Breast epithelium (tissue), 4 donors: Measurements from ENCODE around the gene CCDC183. TPM values are rescaled to one million over a fixed set of nuclear protein-coding genes. Genes with fewer than 3 reads are reported as not detected.

ENCODE experiments used
- DNase-seq, 2 donors: peaks; one replicate each; pipeline ENCODE4 v3.0.0-alpha.2; 2019; ENCODE audit warnings: low spot score in 2 of 2
- H3K27ac ChIP-seq, 2 donors: fragments of 200-600 bp; sonication (generic) in 1 of 2; one replicate each; pipeline ENCODE4 v1.5.1; 2016 to 2019; ENCODE audit warnings: mild to moderate bottlenecking in 1 of 2
- H3K27me3 ChIP-seq, 2 donors: fragments of 200-600 bp; sonication (generic) in 1 of 2; one replicate each; pipeline versions ENCODE4 v1.5.1 to v1.6.0; 2017 to 2019; ENCODE audit warnings: control low read depth in 1 of 2, mild to moderate bottlenecking in 1 of 2
- H3K36me3 ChIP-seq: fragments of 200-600 bp; one replicate; pipeline ENCODE4 v1.5.1; 2019
- H3K4me1 ChIP-seq, 2 donors: fragments of 200-600 bp; sonication (generic); one replicate each; pipeline ENCODE4 v1.5.1; 2016 to 2019; ENCODE audit warnings: control low read depth in 1 of 2
- H3K4me3 ChIP-seq, 3 donors: fragments of 200-600 bp; sonication (generic); 1 replicate in 2 of 3; 2 replicates in 1 of 3; pipeline ENCODE4 v1.5.1; 2016 to 2019; ENCODE audit warnings: mild to moderate bottlenecking in 3 of 3, moderate library complexity in 2 of 3
- H3K9me3 ChIP-seq, 2 donors: fragments of 200-600 bp; sonication (generic) in 1 of 2; one replicate each; pipeline ENCODE4 v1.5.1; 2016 to 2019; ENCODE audit warnings: control low read depth in 1 of 2
- POLR2A ChIP-seq: fragments of 450-650 bp; IDR thresholded peaks from one replicate; pipeline ENCODE4 v1.6.1; 2016; ENCODE audit warnings: antibody characterized with exemption, mild to moderate bottlenecking, moderate library complexity
- POLR2AphosphoS5 ChIP-seq, 3 donors: sonication (generic); formaldehyde crosslinking; IDR thresholded peaks; one replicate each; pipeline ENCODE4 v1.6.1; 2017; ENCODE audit warnings: antibody characterized with exemption in 3 of 3
- intact Hi-C: fragments of 100-400 bp; cut with DNase I; formaldehyde crosslinking; loops from one replicate; pipeline ENCODE4 v1.15.1; 2023; ENCODE audit warnings: low total_unique reads
- total RNA-seq, 3 donors: library from RNA; depleted of rRNA; stranded (reverse); fragments of >200 nt; gene quantifications; one replicate each; pipeline ENCODE4 v1.1.0, GENCODE V29; 2016
- TF ChIP-seq, protein P1 (sequence below), 3 donors: fragments of 450-650 bp; IDR thresholded peaks; one replicate each; pipeline ENCODE4 v1.5.1; 2016 to 2017; ENCODE audit warnings: antibody characterized with exemption in 3 of 3, mild to moderate bottlenecking in 3 of 3, moderate library complexity in 3 of 3

Gene CCDC183
- total RNA-seq, 3 donors from 2014 or later, result 0.64 to 5.7 (median 5.6) TPM

DNA sequence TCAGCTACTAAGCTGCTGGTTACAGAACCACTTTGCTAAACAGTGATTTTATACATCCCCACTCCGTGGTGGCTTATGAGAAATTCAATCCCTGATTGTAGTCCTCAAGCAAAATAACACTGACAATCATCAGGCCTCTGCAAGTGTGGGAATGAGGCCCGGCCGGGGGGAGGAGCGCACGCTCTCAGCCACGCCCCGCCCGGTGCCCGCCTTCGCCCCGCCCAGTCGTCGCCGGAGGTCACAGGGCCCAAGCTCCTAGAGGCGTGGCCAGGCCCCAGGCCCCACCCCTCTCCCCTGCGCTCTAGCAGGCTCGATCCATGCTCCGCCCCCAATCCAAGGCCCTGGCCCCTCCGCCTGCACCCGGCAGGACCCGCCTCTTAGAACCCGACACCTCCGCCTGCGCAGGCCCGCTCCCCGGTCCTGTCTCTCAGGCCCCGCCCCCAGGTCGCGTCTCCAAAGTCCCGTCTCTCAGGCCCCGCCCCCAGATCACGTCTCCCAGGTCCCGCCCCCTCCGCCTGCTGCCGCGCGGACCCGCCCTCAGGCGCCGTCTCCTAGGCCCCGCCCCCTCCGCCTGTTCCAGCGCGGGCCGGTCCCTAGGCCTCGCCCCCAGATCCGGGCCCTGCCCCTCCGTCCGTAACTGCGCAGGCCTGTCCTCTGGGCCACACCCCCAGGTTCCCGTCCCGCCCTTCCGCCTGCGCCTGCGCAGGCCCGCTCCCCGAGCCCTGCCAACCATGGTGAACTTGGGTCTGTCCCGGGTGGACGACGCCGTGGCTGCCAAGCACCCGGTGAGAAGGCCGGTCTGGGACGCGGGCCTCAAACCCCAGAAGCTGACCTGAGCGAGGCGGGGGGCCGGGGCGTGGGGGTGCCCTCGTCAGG lies 5.3 kb upstream of the CCDC183 start, which contains the start of gene TMEM141:
Gene TMEM141 (plus strand): TSS at position 705 of the 876 bp plus-strand sequence. CDS start 27 bp downstream, at position 732.
- DNase-seq, result peak; percentile 100
- Histone ChIP-seq H3K36me3 (no peaks in the 10 kb centered on the region), H3K4me1 (peaks cover 0 to 10% of the 10 kb centered on the region in 2 donors), H3K27ac (peak within 1 kb of the TSS; percentile 98 to 99), H3K4me3 (peak within 1 kb of the TSS; percentile 72 to 76 (median 74)), H3K9me3 (no peaks in the 10 kb centered on the region), H3K27me3 (no peaks in the 10 kb centered on the region)
- TF ChIP-seq POLR2AphosphoS5 (IDR thresholded peaks at IDR 0.05) (peak; percentile 15 to 93 (median 50)), POLR2A (peak; percentile 78)
- TF ChIP-seq, protein P1, sequence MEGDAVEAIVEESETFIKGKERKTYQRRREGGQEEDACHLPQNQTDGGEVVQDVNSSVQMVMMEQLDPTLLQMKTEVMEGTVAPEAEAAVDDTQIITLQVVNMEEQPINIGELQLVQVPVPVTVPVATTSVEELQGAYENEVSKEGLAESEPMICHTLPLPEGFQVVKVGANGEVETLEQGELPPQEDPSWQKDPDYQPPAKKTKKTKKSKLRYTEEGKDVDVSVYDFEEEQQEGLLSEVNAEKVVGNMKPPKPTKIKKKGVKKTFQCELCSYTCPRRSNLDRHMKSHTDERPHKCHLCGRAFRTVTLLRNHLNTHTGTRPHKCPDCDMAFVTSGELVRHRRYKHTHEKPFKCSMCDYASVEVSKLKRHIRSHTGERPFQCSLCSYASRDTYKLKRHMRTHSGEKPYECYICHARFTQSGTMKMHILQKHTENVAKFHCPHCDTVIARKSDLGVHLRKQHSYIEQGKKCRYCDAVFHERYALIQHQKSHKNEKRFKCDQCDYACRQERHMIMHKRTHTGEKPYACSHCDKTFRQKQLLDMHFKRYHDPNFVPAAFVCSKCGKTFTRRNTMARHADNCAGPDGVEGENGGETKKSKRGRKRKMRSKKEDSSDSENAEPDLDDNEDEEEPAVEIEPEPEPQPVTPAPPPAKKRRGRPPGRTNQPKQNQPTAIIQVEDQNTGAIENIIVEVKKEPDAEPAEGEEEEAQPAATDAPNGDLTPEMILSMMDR (IDR thresholded peaks at IDR 0.05), result no peak
- intact Hi-C loops, result no loop called here

DNA sequence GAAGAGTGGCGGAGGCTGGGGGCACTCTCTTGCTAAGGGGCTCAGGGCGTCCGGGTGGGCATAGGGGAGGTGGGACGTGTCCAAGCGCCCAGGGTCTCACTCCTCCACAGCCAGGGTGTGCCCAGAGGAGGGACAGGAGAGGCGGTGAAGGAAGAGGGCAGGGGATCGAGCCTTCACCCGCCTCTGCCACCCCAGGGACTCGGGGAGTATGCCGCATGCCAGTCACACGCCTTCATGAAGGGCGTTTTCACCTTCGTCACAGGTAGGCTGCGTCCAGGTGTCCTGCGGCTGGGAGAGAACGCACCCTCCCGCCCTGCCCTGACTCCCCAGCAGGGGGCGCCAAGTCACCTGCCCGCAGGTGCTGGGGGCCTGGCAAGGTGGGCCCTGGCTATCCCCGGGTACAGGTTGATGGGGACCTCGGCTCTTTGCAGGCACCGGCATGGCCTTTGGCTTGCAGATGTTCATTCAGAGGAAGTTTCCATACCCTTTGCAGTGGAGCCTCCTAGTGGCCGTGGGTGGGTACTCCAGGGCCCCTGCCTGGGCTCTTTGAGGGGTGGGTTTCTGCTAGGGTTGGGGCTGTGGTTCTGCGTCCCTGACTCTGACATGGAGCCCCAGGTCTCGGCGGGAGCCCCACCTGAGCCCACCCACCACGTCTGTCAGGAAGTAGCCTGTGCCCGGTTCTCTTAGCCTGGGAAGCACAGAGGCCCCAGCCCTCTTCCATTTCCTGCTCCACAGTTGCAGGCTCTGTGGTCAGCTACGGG lies 4.4 kb upstream of the CCDC183 start:
- Histone ChIP-seq H3K9me3 (no peaks in the 10 kb centered on the region), H3K27me3 (no peaks in the 10 kb centered on the region), H3K36me3 (no peaks in the 10 kb centered on the region), H3K4me3 (peak overlapping the region; percentile 72 to 76 (median 74)), H3K27ac (peak overlapping the region; percentile 98 to 99), H3K4me1 (peaks cover 0 to 10% of the 10 kb centered on the region in 2 donors)
- TF ChIP-seq POLR2A (no peak), POLR2AphosphoS5 (IDR thresholded peaks at IDR 0.05) (peak; percentile 8 to 48 (median 43))
- TF ChIP-seq, protein P1 (IDR thresholded peaks at IDR 0.05), result peak; percentile 91 to 97 (median 92)
- peak; percentile 79 to 82 for DNase-seq
- intact Hi-C loops, result no loop called here

DNA sequence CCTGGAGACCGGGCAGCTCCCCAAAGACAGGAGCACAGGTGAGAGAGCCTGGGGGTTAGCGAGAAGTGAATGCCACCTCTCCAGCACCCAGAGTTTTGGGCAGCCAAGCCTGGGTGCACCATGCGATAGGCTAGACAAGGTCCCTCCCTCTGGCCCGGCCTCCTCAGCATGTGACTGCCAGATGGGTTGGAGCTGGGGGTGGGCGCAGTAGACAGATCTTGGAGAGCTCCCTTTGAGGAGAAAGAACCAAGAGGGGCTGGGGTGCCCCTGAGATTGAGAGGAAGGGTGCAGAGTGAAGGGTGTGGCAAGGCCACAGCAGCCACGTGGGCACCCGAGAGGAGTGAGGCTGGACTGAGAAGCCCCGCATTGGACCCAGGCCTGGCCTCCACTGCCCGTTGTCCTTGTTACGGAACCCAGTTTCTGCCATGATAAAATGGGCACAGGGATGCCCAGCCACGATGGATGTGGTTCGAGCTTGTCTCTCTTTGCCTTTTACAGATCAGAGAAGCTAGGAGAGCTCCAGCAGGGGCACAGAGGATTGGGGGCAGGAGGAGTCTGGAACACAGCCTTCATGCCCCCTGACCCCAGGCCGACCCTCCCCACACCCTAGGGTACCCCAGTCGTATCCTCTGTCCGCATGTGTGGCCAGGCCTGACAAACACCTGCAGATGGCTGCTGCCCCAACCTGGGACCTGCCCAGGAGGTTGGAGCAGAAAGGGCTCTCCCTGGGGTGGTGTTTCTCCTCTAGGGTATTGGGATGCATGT lies 3.6 kb upstream of the CCDC183 start:
- peak overlapping the region; percentile 98 to 99 for H3K27ac ChIP-seq
- no peak for DNase-seq
- H3K4me3 ChIP-seq, result peak overlapping the region in 2 of 3 donors; percentile 72 to 76
- no peaks in the 10 kb centered on the region for H3K36me3 ChIP-seq
- H3K27me3 ChIP-seq, result no peaks in the 10 kb centered on the region
- no peaks in the 10 kb centered on the region for H3K9me3 ChIP-seq
- intact Hi-C loops, result no loop called here
- peaks cover 0 to 7% of the 10 kb centered on the region in 2 donors for H3K4me1 ChIP-seq
- no peak for TF ChIP-seq POLR2AphosphoS5 (IDR thresholded peaks at IDR 0.05)

DNA sequence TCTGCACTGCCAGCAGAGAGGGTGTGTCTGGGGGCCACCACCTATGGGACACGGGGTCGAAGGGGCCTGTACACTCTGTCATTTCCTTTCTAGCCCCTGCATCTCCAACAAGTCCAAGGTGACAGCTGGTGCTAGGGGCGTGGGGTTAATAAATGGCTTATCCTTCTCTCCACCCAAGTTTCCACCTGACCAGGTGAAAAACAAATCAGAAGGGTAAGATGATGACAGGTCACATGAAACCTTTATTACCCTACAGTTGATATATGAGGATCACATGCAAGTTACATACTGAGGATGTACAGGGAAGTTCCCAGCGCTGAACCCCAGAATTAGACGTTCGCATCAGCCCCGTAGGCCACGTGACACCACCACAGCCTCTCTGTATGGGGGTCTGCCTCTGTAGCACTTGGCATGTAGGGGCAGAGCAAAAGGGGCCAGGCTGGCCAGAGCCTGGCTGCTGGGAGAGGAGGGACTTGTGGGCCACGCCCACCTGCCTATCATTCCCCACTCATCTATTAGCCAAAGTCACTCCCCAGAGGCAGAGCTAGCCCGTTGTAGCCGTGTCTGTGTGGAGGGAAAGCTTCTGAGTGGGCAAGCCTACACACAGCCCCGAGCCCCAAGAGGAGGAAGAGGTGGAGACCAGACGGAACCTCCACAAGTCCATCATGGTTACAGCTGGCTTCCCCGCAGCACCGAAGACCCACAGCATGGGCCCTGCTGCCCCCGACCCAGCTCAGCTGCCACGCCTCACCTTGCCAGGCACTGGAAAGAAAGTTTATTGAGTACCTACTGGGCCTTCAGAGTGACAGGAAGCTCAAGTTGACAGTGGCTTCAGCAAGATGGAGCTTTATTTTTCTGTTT lies 2.8 kb upstream of the CCDC183 start:
- H3K4me1 ChIP-seq, result peaks cover 0 to 5% of the 10 kb centered on the region in 2 donors
- H3K27me3 ChIP-seq, result no peaks in the 10 kb centered on the region
- no peak for TF ChIP-seq POLR2A
- no peak for TF ChIP-seq POLR2AphosphoS5 (IDR thresholded peaks at IDR 0.05)
- TF ChIP-seq, protein P1 (IDR thresholded peaks at IDR 0.05), result no peak
- no peak overlapping the region for H3K4me3 ChIP-seq
- no peaks in the 10 kb centered on the region for H3K9me3 ChIP-seq
- H3K36me3 ChIP-seq, result no peaks in the 10 kb centered on the region
- H3K27ac ChIP-seq, result peak overlapping the region in 1 of 2 donors; percentile 11
- no peak for DNase-seq
- intact Hi-C loops, result no loop called here
